Type B pancreatic cell (in vitro differentiated cells): ENCODE measurements around the gene CCDC61. TPM values are rescaled to one million over a fixed set of nuclear protein-coding genes. Genes with fewer than 3 reads are reported as not detected.
A peak's percentile ranks its signal among the peaks of the same experiment; 100 is the strongest.

Experiments used
- DNase-seq: peaks from one replicate; pipeline ENCODE4 v3.0.0; 2021; ENCODE audit warnings: mixed read lengths; ENCODE audit not compliant: unreplicated experiment; ENCODE audit errors: extremely low spot score
- H3K27ac Mint-ChIP-seq: 2 replicates; pipeline ENCODE4 v1.8.0; 2021; ENCODE audit warnings: mild to moderate bottlenecking, mixed read lengths
- H3K27me3 Mint-ChIP-seq: 2 replicates; pipeline ENCODE4 v1.8.0; 2021; ENCODE audit warnings: mixed read lengths
- H3K36me3 Mint-ChIP-seq: 2 replicates; pipeline ENCODE4 v1.8.0; 2021; ENCODE audit warnings: mixed read lengths
- H3K4me1 Mint-ChIP-seq: one replicate; pipeline ENCODE4 v1.8.0; 2021; ENCODE audit warnings: mixed read lengths; ENCODE audit not compliant: unreplicated experiment
- H3K4me3 Mint-ChIP-seq: 2 replicates; pipeline ENCODE4 v1.8.0; 2021; ENCODE audit warnings: mild to moderate bottlenecking, mixed read lengths
- H3K9me3 Mint-ChIP-seq: 2 replicates; pipeline ENCODE4 v1.8.0; 2021; ENCODE audit warnings: mixed read lengths
- CTCF ChIP-seq: fragments of 200-600 bp; sonication (generic); conservative IDR thresholded peaks from 2 replicates; pipeline ENCODE4 v1.5.0; 2021; ENCODE audit warnings: antibody characterized with exemption, mild to moderate bottlenecking
- long read RNA-seq: library from polyadenylated mRNA; unstranded; transcript quantifications from one replicate; pipeline ENCODE4 v2.0.0, GENCODE V29; 2020
- total RNA-seq: library from RNA; stranded (reverse); gene quantifications from 2 replicates; pipeline ENCODE4 v1.2.1, GENCODE V29; 2021; ENCODE audit warnings: low replicate concordance

Gene CCDC61
- 16.9 and 19.4 TPM in 2 replicates for total RNA-seq
- long read RNA-seq: 0 reads

DNA sequence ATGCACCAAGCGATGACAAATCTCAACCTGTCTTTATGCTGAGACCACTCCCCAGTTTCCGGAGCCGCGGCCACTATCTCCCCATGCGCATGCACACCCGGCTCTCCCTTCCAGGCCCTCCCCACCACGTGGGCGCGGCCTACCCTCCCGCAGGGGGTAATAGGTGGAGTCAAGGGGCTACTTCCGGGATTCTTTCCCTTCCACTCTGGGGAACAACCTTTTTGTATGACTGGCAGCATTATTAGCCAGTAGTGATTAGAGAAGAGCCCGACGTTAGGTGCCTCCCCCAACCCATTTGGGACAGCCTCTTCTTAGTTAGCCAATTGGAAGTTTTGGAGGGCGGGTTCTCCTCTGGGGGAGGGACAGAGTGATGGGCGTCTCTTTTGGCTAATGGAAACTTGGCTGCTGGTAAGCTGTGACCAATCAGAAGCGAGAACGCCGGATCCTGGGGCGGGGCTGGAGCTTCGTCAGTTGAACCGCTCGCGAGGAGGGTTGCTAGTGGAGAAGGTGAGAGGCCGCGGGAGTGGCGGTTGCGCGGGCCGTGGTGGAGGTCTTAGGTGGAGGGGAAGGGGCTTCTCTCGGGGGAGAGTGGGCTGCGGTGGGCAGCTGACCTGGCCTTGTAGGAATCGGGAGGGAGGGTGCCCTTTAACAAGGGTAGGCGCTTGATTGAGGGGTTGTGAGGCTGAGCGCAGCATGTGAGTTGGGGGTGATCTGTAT, at the start of gene CCDC61:
TSS of gene CCDC61 (plus strand) at position 470 of the 717 bp plus-strand sequence. CDS start 7,552 bp downstream, outside the sequence.
- peaks cover 3% of the 10 kb centered on the region for H3K36me3 Mint-ChIP-seq
- H3K9me3 Mint-ChIP-seq: no peaks in the 10 kb centered on the region
- DNase-seq: peak; percentile 95
- H3K27ac Mint-ChIP-seq: no peak within 1 kb of the TSS
- TF ChIP-seq CTCF: no peak
- H3K4me1 Mint-ChIP-seq: peaks cover 22% of the 10 kb centered on the region
- H3K4me3 Mint-ChIP-seq: no peak within 1 kb of the TSS
- H3K27me3 Mint-ChIP-seq: peaks cover 18% of the 10 kb centered on the region

GRCh38 chr19:45947926-45948325, 47.3 kb upstream of the CCDC61 start:
- H3K4me1 Mint-ChIP-seq: no peaks in the 10 kb centered on the region
- no peak overlapping the region for H3K4me3 Mint-ChIP-seq
- H3K36me3 Mint-ChIP-seq: no peaks in the 10 kb centered on the region
- TF ChIP-seq CTCF: no peak
- H3K27ac Mint-ChIP-seq: no peak overlapping the region
- H3K9me3 Mint-ChIP-seq: no peaks in the 10 kb centered on the region
- DNase-seq: no peak
- H3K27me3 Mint-ChIP-seq: peaks cover 23% of the 10 kb centered on the region

- Mint-ChIP-seq H3K27ac (no peak overlapping the region), H3K9me3 (peaks cover 4% of the 10 kb centered on the region), H3K36me3 (no peaks in the 10 kb centered on the region), H3K4me3 (peak overlapping the region; percentile 89), H3K27me3 (peaks cover 29% of the 10 kb centered on the region), H3K4me1 (no peaks in the 10 kb centered on the region)
- DNase-seq: no peak
- TF ChIP-seq CTCF: no peak
These were observed 43.0 kb upstream of the CCDC61 start for GRCh38 chr19:45952341-45952685.

DNA sequence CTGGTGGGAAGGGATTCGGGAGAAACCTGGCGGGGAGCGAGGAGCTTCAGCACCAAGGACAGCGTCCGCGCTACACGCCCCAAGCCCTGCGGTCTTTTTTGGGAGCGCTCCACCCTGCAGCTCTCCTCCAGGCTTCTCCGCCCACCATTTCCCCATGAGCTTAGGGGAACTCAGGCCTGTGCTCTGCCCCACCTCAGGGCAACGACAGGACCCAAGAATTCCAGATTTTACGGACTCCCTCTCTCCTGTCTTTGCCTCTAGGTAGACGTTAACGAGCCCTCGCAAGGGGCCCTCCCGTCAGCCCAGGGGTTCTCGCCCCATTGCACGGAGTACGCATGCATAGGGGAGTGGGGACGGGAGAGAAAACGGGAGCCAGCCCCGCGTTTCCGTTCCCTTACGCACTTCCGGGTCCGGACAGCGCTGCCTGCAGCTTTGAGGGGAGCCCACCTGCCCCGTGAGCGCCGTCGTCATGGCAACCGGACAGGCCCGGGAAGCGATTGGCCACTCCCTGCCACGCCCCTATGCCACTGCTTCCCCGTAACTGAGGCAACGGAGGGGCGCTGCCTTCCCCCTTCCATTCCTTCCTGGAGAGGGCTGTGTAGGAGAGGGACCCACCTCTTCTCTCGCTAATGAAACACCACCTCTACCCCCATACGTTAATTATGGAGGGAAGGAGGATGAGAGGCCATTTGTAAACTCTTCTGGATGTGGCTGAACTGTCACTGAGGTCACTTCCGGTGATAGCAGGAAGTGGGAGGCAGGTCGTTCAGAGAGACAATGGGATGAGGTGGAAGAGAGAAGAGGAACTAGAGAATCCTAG, 42.4 kb upstream of the CCDC61 start:
- no peak for DNase-seq
- Mint-ChIP-seq H3K9me3 (peaks cover 4% of the 10 kb centered on the region), H3K27ac (peak overlapping the region; percentile 81), H3K4me3 (peak overlapping the region; percentile 89), H3K4me1 (no peaks in the 10 kb centered on the region), H3K27me3 (peaks cover 29% of the 10 kb centered on the region), H3K36me3 (no peaks in the 10 kb centered on the region)
- TF ChIP-seq CTCF: no peak

- Mint-ChIP-seq H3K4me3 (no peak overlapping the region), H3K27me3 (peaks cover 33% of the 10 kb centered on the region), H3K27ac (no peak overlapping the region), H3K36me3 (no peaks in the 10 kb centered on the region), H3K9me3 (peaks cover 4% of the 10 kb centered on the region), H3K4me1 (no peaks in the 10 kb centered on the region)
- no peak for TF ChIP-seq CTCF
- DNase-seq: no peak
These were observed 41.6 kb upstream of the CCDC61 start for GRCh38 chr19:45953676-45954075.
